ENCODE results near the gene HES2.
"Not testable (repeated sequence)": the region's sequence is repeated elsewhere in the genome, so short reads cannot be mapped to it uniquely, and the experiment has no call there.

Gene HES2

DNA sequence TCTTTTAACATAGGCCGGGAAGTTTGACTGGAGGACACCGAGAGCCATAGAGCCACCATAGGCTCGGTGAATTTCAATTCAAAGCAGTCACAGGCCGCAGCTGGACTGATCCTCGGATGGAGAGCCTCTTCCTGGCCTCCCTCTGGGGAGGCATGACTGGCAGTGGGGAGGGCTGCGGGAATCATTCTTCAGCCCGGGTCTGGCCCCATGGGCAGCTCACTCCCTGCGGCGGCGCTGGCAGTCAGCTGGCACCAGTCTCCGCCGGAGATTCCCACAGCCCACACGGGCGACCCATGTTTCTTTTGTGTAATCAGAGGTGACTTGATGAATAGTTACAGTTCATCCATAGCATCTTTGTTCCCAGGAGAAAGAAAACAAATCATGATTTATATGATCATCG is 15.4 kb upstream of the HES2 start:
- no peak for DNase-seq

DNA sequence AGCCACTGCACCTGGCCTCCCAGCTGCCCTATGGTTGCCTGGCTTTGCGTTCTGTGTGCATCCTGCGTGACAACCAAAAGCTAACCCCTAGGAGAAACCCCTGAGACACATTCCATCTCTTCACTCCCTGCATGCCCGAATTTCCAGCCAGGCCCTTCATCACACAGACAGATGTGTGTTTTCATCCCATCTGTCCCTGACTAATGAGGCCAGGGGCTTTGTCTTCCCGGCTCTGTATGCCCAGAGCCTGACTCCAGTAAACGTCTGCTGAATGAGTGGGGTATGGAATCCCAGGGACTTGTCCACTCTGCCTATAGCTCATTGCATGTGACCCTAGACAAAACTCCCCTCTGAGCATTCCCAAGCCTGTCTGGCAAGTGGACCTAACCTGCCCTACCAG is 14.5 kb upstream of the HES2 start:
- no peak for DNase-seq

DNA sequence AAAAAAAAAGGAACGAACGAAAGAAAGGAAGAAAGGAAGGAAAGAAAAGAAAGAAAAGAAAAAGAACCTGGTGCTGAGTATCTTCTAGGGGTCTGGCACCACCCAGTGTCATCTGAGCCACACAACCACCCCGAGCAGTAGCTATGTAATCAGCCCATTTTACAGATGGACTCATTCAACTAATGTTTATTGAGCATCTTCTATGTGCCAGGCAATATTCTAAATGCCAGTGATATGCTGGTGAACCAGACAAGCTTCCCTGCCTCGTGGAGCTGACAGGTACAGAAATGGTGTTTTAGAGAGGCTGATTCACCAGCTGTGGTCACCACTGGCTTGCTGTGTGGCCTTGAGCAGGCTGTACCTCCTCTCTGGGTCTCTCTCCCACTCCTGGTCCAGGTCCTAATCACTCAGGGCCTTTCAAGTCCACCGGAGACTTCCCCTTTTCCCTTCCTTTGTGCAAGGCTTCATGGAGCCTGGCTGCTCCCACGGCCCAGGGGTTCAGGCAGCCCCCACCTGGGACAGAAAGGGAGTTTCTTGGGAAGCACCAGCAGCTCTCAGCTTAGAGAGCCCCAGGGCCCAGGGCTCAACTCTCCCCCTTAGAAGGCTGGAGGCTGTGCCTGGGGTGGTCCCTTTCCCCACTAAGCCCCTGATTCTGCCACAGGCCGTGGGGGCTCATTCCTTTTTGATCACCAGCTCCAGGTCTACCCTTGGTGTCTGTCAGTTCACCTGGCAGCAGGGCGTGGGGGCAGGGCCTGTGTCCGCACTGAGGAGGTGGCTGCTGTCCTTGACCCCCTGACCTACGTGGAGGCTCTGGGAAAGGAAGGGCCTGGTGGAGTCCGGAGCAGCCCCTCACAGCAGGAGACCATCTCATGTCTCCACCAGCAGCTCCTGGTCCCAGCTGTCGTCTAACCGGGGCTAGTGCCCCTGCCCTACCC is 12.2 kb upstream of the HES2 start:
- DNase-seq: not testable (repeated sequence)

DNA sequence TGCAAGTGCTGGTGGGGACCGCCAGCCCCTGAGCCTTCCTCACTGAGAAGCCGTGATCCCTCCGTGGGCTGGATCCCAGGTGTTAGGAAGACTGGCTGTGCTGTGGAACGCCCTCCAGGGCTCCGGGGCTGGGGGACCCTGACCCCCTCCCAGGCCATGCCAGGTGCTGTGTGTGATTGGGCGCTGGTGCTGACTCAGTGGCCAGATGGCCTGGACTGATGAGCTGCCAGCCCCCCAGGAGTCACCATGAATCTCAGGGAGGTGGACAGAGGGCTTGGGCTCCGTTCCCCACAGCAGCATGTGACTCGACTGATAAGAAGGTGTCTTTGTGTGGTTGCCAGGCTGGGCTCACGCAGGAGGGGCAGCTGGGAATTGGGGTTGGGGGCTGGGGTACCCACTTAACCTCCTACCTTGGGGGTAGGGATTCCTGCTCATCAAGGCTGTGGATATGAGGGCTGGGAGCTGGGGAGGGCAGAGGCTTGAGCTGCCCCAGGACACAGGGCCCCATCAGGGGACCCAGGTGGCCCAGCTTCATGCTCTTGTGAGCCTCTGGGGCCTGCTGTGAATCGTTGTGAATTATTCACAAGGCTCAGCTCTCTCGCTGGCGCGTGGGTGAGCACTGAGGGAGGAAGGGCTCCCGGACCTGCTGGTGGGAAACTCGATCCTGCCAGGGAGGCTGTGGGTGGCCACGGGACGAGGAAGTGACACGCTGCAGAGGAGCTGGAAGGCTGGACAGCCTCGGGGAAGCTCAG is 10.1 kb upstream of the HES2 start:
- DNase-seq: peak; percentile 55

DNA sequence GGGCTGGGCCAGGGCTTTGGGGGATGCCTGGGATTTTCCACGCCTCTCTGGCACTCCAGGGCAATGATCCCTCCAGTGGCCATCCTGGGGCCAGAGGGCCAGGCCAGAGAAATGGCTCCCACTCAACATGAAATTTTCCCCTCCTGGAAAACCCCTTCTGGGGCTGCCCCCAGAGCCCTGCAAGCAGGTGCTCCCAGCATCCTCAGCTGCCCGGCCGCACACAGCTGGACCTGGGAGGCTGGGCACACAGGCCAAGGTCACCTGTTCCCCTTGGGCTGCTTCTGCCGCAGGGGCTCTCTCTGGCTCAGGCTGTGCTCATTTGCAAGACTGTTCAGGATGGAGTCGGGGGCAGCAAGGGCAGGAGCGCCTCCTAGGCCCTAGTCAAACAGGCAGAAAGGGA is 8.7 kb upstream of the HES2 start:
- DNase-seq: not testable (repeated sequence)

DNA sequence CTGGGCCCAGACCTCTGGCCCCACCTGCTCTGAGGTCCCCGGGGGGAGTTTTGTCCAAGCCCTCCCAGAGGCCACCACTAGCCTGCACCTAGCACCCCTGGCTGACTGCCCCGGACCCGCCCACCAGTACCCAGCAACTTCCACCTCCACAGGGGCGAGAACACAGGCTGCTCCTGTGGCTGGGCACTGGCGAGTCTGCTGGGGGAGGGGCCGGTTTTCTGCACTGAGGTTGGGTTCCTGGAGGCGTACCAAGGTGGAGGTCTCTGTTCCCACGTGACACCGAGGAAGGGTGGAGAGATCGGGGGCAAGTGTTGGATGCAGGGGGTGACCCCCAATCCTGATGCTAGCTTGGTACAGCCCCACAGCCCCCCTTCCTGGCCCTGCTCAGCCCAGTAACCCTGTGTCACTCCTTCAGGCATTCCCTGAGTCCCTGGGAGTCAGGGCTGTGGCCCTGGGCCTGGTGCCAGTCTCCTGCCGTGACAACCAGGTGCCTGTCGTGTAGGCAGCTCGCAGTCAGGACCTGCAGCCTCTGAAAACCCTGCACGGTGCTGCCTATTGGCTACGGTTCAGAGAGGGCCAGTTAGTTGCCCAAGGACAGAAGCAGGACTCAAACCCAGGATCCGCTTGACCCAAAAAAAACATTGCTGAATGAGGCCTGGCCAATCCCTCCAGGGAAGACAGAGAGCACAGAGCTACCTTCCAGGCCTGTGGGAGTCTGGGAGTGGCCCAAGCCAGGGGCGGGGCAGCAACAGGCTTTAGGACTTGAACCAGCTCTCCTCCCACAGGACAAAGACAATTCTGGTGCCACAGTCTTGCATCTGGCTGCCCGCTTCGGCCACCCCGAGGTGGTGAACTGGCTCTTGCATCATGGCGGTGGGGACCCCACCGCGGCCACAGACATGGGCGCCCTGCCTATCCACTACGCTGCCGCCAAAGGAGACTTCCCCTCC is 8.0 kb upstream of the HES2 start:
- no peak for DNase-seq

DNA sequence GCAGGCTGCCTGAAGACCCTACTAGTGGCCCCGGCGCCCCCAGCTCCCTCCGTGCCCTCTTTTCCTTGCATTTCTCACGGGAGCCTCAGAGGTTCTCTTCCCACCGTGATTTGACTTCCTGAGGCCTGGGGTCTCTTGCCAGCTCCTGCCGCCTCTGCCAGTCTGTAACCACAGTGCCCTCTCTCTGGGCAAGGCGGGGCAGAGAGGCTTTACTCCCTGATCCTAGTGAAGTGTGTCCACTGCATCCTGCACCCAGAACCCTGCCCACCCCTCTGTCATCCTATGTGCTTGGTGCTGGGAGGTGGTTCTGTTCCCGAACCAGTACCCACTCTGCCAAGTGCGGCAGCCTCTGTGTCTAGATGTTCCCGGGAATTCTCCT is 7.2 kb upstream of the HES2 start:
- DNase-seq: no peak

DNA sequence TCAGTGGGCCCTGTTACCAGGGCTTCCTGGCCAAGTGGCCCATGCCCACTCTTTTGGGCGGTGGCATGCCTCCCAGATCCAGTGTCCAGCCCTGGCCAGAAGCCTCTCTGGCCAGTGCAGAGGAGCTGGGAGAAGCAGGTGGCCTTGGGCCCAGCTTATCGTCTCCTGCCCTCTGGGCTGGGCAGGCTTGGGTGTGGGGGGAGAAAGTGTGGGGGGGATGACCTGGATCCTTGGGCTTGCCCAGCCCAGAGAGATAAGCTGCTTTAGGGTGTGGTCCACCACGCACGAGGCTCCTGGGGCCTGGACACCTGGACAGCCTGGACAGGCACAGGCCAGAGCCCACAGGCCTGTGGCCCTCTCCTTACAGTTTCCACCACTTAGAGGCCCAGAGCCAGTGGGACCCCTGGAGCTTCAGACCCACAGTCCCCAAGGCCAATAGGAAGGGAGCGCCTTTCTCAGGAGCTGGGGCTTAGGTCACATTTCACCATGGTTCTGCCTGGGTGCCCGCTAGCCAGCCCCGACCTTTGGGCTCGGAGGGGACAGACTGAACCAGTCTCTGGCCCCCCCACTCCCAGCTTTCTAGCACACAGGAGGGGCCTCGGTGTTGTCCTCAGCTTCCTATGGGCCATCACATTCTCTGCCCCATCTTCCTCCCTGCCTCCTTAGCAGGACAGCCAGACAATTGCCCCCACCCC is 6.7 kb upstream of the HES2 start:
- DNase-seq: no peak

DNA sequence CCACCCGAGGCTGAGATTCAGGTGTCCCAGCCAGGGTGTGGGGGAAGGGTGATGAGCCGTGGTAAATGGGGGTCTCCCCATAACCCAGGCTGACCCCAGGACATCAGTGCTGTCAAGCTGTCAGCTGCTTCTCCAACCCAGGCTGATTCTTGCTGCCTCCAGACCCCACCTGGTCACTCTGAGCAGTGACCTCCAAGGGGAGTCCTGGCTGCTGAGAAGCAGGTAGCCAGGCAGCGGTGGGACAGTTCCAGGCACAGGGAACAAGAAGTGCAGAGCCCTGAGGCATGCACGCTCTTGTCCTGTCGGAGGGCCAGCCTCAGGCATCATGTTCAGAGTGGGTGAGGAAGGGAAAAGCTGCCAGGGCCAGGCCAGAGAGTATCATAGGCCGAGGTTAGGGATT is 5.9 kb upstream of the HES2 start:
- DNase-seq: no peak

DNA sequence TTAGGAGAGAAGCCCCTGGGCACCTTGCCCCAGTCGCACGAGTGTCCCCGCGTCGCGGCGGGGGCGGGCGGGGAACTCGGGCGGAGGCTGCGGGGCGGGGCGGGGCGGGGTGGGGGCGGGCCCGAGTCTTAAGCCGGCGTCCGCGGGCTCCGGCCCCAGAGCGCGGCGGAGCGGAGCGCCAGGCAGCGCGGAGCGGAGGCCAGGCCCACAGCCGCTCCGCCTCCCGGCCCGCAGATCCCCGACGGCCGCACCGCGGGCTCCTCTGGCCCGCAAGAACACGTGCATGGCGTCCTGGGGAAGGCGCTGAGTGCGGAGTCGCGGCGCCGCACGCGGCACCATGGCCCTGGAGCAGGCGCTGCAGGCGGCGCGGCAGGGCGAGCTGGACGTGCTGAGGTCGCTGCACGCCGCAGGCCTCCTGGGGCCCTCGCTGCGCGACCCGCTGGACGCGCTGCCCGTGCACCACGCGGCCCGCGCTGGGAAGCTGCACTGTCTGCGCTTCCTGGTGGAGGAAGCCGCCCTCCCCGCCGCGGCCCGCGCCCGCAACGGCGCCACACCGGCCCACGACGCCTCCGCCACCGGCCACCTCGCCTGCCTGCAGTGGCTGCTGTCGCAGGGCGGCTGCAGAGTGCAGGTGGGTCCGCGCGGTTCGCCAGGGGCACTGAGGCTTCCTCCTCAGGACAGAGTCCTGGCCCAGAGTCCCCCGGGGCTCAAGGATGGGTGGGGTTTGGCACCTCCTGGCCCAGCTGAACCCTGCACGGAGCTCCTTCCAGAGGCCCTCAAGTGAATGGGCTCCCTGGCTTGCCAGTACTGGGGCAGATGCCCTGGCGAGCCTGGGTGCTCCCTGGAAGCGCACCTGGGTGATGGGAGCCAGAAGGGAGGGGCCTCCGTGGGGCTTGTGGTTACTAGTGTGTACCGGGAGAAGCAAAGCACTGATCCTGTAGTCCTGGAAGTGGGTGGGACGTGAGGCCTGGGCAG is 5.2 kb upstream of the HES2 start, which contains the start of gene ESPN:
Gene ESPN (plus strand): TSS at position 158 of the 975 bp plus-strand sequence. CDS start 180 bp downstream, at position 338.
- no peak for DNase-seq

DNA sequence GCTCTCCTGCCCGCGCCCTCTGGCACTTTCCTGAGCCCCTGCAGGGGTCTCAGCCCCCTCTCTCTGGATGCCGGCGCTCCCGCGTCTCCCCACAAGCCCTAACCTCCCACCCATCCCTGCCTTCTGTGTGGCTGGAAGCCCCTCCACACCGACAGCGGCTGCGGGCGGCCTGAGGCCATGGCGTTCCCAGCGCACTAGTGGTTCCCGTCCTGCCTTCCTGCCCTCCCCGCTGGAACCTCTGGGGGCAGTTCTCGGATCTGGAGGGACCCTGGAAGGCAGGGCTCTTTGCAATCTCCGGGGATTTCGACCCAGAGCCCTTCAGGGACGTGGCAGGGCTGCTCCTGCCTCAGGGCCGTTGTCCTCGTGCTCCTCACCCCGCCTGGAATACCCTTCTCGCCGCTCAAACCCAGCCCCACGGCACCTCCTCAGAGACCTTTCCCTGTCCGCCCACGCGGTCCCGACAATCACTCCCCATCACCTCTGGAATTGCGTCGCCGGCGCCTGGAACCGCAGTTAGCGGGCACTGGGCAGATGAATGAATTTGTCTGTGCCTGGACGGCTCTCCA is 4.4 kb upstream of the HES2 start:
- no peak for DNase-seq

DNA sequence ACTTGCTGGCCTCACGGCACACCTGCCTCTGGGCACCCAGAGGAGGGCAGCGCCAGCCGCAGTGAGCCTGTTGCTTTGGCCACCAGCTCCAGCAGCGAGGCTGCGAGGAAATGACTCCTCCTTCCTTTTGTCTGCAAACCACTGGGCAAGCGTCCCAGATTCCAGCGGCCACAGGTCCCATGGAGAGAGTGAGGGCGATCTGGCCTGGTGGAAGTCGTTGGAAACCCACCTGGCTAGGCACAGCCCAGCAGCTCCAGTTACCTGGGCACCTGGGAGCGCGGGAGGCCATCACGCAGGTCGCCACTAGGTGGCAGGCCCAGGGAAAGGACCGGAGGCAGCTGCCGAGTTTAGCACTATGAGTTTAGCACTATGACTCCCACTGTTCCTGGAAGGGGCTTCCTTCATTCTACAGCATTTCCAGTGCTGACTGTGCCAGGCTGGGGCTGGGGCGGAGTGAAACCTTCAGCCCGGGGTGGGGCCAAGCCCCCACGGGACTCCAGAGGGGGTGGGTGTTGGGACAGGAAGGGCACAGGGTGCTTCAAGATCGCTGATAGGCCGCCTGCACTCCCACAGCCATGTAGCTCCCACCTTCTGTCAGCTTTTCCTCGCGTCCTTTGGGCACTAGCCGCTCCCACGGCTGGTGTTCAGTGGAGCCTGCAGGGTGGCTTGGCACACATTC is 3.7 kb upstream of the HES2 start:
- DNase-seq: peak; percentile 80

DNA sequence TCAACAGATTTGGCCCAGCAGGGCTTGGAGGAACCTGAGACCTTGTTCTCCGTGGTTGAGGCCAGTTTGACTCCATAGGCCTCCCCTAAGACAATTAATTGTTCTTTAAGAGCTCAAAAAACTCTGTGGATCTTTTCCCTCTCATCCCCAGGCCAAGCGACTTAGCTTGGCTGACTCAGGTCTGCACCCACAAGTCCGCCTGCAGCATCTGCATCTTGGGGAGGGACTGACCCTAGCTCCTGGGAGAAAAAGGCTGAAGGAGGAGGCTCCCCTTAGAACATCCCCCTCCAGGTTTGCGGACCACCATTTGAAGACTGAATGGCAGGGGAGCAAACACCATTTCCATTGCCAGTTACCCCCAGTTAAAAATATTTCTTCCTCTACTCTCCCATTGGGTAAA is 1.5 kb upstream of the HES2 start:
- no peak for DNase-seq

DNA sequence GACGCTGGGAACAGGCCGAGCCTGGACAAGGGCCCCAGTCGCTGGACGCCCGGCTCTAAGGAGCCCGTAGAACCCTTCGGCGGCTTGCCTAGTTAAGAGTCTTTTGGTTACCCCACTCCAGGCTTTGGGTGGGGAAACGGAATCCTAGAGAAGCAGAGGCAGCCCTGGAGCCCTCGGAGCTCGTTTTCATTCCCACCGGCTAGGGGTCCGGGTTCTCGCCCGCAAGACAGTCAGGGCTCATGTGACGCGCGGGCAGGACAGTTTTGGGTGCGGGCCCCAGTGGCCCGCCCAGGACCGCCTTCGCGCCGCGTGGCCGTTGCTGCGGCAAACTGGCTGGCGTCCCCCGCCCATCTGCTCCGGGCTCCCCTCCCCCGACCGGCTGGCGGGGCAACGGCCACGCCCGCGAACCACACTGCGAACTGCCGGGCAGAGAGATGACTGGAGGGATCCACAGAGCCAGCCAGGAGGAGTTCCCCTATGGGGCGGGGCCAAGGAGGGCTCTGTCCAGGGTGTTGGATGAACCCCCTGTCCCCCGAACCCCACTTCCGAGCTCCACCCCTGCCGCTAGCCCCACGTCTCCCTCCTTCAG is 829 bp upstream of the HES2 start:
- DNase-seq: peak; percentile 83

DNA sequence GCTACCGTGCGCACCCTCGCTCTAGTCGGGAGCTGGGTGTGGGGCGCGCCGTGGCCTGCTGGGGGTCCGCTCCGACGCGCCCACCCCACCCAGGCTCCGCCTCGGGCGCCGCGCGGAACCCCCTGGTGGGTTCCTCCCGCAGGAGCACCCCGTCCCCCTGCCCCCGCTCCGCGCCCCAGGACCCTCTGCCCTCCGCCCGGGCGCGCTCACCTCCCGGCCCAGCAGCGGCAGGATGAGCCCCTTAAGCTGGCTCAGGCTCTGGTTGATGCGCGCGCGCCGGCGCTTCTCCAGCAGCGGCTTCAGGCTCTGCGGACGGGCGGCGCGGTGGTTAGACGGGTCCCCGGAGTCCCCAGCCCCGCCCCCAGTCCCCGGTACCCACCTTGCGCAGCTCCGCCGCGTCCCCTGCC is 319 bp downstream of the HES2 start:
- no peak for DNase-seq

DNA sequence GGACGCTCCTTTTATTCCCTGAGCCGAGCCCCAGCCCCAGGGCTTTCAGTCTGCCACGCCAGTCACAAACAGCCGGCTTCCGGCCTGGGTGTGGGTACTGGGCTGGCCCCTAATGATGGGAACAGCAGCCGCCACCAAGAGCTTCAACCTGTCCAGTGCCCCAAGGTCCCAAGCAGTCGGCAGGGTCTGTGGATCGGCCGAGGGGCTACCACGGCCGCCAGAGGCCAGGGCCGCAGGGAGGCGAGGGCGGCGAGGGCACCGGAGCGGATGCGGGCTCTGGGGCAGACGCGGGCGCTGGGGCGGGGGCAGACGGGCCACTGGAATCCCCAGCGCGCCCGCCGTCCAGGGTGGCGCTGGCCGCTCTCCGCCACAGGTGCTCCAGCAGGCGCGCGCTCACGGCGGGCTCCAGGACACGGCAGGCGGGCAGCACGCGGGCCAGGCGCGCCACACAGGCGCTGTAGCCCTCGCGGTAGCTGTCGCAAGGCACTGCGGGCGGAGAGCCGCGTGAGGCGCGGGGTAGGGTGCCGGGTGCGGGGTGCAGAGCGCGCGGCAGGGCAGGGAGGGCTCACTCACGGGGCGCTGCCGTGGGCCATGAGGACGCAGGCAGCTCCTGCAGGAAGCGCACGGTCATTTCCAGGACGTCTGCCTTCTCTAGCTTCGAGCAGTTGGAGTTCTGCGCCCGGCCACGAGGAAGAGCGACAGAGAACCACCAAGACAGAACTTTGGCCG is 887 bp downstream of the HES2 start:
- no peak for DNase-seq

DNA sequence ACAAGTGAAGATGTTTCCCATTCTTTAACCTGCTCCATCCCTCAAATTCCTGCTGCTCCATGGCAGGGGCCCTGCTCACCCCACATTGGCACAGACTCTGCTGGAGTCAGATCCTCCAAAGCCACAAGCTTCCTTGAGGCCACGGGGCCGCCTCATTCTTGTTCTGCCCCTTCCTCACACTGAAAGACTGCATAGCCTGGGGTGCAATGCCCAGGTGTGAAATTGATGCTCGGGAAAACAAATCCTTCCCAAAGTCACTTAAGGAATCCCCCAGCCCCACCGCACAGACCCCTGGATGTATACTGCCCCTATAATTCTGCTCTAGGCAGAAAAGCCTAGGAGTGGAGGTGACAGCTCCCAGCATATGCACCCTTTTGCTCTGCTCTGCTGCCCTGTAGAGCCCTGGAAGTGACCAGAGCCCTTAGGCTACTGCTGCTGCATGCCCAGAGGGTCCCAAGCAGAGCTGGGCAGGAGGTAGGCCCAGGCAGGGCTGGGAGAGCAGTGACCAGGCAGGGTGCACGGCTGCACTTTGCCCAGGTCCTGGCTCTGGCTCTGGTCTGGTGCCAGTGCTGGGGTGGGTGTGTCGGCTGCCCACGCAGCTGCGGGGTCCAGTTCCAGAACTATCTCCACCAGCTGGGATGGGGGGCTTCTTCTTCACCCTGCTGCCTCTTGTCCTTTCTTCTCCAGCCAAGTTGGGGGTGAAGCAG is 1.6 kb downstream of the HES2 start:
- no peak for DNase-seq

DNA sequence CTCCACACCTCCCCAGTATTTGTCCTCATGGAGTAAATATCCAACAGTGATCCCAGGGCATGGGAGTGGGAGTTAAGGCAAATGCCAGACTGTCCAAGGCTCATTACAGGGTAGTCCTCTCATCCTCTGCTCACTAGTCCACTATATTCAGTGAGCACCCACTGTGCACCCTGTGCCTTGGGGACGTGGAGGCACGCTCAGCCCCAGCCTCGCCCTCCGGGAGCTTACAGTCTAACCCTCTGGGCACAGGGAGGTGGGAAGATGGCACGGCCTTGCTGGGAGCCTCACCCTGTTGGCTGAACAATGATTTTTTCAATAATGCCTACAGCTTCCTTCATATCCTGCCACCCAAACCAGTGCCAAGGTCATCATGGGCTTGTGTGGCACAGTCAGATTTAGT is 2.8 kb downstream of the HES2 start:
- no peak for DNase-seq
